GM06990 (cell line): ENCODE measurements around the gene RHBDD3.

Source experiments
- DNase-seq: peaks from one replicate; pipeline ENCODE4 v3.0.0-alpha.2; 2011; ENCODE audit not compliant: insufficient read length; ENCODE audit errors: extremely low read depth
- H3K27me3 ChIP-seq: replicated peaks from 2 replicates; pipeline ENCODE4 v1.6.0; 2011; ENCODE audit warnings: low read length; ENCODE audit not compliant: control insufficient read depth, insufficient read depth
- H3K36me3 ChIP-seq: 2 replicates; pipeline ENCODE4 v1.5.1; 2011; ENCODE audit warnings: low read length; ENCODE audit not compliant: control insufficient read depth, insufficient read depth
- H3K4me3 ChIP-seq: replicated peaks from 2 replicates; pipeline ENCODE4 v1.5.1; 2011; ENCODE audit warnings: low read depth, mild to moderate bottlenecking, control low read depth, low read length
- TF ChIP-seq, protein P1 (sequence below): IDR thresholded peaks from 2 replicates; pipeline ENCODE4 v1.5.1; 2011; ENCODE audit warnings: low read length, control low read depth, mild to moderate bottlenecking, inconsistent platforms; ENCODE audit not compliant: insufficient read depth, poor library complexity, severe bottlenecking

RHBDD3 gene

DNA sequence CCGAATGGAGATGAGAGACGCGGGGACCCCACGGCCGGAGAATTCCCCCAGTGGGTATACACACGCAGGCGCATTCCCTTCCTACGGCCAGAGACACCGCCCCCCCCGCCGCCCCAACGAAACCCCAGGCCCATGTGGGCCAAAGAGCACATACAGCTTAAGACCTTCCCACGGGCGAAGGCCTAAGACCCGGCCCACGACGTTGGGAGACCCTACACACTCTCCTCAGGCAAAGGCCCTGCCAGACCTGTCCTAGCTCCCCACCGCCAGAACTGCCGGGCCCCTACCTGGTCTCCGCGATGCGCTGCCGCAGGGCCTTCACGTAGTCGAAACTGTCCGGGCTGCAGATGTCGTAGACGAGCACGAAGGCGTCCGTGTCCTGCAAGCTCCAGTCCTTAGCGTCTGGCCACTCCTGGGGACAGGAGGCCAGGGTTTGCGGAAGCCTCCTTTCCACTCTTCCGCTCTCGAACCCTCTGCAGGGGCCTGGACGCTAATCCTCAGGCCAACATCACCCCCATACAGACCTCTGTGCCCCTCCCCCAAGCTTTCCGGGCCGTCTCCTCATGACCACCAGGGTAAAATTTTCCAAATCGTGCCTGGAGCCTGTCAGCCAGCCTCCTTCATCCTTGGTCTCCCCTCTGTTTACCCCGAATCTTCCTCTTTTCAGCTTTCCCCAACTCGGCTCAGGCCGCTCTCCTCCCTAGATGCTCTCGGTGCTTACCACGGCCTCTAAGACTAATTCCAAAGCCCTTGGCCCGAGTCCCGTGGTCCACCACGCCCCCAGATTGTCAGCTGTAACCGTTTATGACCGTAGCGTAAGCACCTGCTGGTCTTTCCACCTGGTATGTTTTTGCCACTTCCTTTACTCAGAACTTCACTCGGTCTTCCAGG, 46.0 kb upstream of the RHBDD3 start:
- no peak overlapping the region for H3K4me3 ChIP-seq
- H3K27me3 ChIP-seq: peaks cover 1% of the 10 kb centered on the region
- DNase-seq: no peak
- no peaks in the 10 kb centered on the region for H3K36me3 ChIP-seq
- TF ChIP-seq, protein P1, sequence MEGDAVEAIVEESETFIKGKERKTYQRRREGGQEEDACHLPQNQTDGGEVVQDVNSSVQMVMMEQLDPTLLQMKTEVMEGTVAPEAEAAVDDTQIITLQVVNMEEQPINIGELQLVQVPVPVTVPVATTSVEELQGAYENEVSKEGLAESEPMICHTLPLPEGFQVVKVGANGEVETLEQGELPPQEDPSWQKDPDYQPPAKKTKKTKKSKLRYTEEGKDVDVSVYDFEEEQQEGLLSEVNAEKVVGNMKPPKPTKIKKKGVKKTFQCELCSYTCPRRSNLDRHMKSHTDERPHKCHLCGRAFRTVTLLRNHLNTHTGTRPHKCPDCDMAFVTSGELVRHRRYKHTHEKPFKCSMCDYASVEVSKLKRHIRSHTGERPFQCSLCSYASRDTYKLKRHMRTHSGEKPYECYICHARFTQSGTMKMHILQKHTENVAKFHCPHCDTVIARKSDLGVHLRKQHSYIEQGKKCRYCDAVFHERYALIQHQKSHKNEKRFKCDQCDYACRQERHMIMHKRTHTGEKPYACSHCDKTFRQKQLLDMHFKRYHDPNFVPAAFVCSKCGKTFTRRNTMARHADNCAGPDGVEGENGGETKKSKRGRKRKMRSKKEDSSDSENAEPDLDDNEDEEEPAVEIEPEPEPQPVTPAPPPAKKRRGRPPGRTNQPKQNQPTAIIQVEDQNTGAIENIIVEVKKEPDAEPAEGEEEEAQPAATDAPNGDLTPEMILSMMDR: no peak

DNA sequence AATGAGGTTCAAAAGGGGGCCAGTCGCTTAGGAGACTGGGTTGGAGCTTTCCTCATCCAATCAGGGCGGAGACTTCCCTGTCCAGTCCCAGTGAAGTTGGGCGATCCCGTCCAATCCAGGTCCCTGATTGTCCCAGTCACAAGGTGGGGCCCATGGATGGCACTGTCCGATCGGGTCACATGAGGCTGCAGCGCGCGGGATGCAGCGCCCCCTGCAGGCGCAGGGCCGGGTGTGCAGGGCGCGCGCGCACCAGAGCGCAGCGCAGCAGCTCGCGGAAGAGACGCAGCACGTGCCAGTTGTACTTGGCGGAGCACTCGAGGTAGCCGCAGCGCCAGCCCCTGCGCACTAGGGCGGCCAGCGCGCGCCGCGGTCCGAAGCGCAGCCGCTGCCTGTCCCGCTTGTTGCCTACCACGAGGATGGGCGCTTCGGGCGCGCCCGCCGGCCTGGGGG, 45.4 kb upstream of the RHBDD3 start:
- TF ChIP-seq, protein P1: peak; percentile 41
- peak; percentile 59 for DNase-seq

DNA sequence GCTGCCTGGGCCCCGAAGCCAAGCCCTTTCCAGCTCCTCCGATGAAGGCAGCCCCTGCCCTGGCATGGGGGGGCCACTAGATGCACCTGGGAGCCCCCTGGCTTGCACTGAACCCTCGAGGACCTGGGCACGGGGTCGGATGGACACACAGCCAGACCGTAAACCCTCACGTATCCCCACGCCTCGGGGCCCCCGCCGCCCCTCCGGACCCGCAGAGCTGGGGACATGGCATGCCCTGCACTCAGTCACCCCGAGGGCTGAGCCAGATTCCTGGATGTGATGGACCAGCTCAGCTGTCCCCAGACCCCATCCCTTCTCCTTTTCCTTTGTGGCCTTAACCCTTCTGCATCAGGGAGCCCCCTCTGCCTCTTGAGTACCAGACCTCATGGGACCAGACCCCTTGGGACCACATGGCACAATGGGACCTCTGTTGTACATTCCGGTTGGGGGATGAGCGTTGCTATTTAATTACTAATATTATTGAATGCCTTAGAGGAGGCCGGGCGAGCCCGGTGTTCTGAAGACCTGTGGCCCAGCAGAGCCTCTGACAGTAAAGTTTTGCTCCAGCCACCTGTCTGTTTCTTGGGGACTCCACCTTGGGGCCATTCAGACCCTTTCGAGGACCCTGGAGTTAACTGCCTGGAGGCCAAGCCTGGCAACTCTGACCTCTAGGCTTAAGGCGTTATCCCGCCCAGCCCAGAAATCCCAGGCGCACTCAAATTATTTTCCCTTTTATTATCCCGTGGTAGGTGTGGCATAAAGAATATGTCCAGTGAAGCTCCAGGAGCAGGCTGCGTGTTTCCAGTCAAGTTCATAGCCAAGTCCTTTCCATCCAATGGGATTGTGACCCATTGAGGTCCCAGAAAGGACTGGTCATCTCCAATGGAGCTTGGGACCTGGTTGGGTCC, 44.7 kb upstream of the RHBDD3 start:
- no peak for DNase-seq
- Histone ChIP-seq H3K36me3 (no peaks in the 10 kb centered on the region), H3K27me3 (peaks cover 1% of the 10 kb centered on the region), H3K4me3 (no peak overlapping the region)
- TF ChIP-seq, protein P1: no peak

More for the DNA sequence above, 45.4 kb upstream of the RHBDD3 start:
- no peaks in the 10 kb centered on the region for H3K36me3 ChIP-seq
- peaks cover 1% of the 10 kb centered on the region for H3K27me3 ChIP-seq
- no peak overlapping the region for H3K4me3 ChIP-seq

DNA sequence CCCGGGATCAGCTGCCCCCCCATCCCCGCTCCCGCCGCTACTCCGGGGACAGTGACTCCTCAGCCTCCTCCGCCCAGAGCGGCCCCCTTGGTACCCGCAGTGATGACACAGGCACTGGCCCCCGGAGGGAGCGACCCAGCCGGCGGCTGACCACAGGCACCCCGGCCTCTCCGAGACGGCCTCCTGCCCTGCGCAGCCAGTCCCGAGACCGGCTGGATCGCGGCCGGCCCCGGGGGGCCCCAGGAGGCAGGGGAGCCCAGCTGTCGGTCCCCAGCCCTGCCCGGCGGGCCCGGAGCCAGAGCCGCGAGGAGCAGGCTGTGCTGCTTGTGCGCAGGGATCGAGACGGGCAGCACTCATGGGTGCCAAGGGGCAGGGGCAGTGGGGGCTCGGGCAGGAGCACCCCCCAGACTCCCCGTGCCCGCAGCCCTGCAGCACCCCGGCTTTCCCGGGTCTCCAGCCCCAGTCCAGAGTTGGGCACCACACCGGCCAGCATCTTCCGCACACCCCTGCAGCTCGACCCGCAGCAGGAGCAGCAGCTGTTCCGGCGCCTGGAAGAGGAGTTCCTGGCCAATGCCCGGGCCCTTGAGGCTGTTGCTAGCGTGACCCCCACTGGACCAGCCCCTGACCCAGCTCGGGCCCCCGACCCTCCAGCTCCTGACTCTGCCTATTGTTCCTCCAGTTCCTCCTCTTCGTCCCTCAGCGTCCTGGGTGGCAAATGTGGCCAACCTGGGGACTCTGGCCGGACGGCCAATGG, 43.9 kb upstream of the RHBDD3 start:
- no peak for DNase-seq
- no peaks in the 10 kb centered on the region for H3K36me3 ChIP-seq
- peaks cover 1% of the 10 kb centered on the region for H3K27me3 ChIP-seq
- H3K4me3 ChIP-seq: no peak overlapping the region
- TF ChIP-seq, protein P1: no peak

- Histone ChIP-seq H3K36me3 (no peaks in the 10 kb centered on the region), H3K27me3 (peaks cover 1% of the 10 kb centered on the region), H3K4me3 (no peak overlapping the region)
- DNase-seq: no peak
- TF ChIP-seq, protein P1: no peak
These were observed 43.1 kb upstream of the RHBDD3 start for GRCh38 chr22:29310863-29311339.
